GM19455 (cell line): ENCODE results near the gene ETV1.
"Not testable (repeated sequence)": the region's sequence is repeated elsewhere in the genome, so short reads cannot be mapped to it uniquely, and the experiment has no call there.

Experiments
- ATAC-seq: cut with Tn5 transposase; IDR thresholded peaks from one replicate; pipeline ENCODE4 v1.9.1; 2021; ENCODE audit not compliant: unreplicated experiment

Gene ETV1

DNA sequence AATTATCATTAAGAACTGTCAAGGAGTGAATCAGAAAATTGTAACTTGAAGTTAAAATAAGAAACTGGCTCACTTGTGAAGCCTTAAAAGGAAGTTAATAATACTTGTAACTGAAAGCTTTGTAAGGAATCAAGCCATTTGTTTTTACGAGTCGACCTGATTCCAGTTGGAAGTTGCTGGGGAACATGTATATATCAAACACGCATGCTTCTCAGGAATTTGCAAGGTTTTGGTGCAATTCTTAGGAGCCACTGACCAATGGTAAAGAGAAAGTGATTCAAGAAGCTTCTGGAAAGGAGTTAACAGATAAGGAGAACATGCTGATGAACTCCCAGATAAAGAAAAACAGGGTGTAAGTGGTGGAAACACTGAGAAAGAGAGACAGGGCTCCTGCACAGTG, 56.4 kb downstream of the ETV1 start:
- ATAC-seq: no peak

GRCh38 chr7:13932131-13932530, 57.3 kb downstream of the ETV1 start:
- ATAC-seq: no peak

GRCh38 chr7:13921062-13921461, 68.4 kb downstream of the ETV1 start:
- no peak for ATAC-seq

- no peak for ATAC-seq
Measured at GRCh38 chr7:13920053-13920697, 69.3 kb downstream of the ETV1 start.

DNA sequence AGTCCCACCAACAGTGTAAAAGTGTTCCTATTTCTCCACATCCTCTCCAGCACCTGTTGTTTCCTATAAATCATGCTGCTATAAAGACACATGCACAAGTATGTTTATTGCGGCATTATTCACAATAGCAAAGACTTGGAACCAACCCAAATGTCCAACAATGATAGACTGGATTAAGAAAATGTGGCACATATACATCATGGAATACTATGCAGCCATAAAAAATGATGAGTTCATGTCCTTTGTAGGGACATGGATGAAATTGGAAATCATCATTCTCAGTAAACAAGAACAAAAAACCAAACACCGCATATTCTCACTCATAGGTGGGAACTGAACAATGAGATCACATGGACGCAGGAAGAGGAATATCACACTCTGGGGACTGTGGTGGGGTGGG, 71.1 kb downstream of the ETV1 start:
- ATAC-seq: not testable (repeated sequence)

- ATAC-seq: not testable (repeated sequence)
Measured at GRCh38 chr7:13917103-13917502, 72.4 kb downstream of the ETV1 start.

- no peak for ATAC-seq
Measured at GRCh38 chr7:13915891-13916290, 73.6 kb downstream of the ETV1 start.

DNA sequence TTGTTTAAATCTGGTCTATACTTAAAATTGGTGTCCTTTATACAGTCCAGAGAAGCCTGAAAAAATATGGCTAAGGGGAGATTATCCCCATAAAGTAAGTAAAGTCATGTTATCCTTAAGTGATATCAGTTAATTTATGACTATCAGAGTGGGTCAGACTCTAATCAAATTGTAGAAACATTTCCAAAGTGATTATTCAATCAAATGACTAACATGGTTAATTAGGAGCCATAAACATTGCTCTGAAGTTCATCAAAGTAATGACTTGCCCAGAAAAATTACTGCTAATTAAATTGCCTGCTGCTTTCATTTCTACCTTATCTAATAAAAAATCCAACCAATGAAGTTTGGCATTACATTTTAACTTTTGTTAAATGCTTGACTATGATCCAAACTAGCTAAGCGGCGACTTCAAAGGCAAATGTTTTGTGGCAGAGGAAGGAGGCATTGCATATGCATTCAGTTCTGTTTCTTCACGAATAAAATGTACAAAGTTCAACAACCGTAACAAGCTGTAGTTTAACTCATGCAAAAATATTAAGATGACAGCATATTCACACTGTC, 76.7 kb downstream of the ETV1 start:
- ATAC-seq: no peak

- ATAC-seq: no peak
Measured at GRCh38 chr7:13911909-13912308, 77.6 kb downstream of the ETV1 start.

DNA sequence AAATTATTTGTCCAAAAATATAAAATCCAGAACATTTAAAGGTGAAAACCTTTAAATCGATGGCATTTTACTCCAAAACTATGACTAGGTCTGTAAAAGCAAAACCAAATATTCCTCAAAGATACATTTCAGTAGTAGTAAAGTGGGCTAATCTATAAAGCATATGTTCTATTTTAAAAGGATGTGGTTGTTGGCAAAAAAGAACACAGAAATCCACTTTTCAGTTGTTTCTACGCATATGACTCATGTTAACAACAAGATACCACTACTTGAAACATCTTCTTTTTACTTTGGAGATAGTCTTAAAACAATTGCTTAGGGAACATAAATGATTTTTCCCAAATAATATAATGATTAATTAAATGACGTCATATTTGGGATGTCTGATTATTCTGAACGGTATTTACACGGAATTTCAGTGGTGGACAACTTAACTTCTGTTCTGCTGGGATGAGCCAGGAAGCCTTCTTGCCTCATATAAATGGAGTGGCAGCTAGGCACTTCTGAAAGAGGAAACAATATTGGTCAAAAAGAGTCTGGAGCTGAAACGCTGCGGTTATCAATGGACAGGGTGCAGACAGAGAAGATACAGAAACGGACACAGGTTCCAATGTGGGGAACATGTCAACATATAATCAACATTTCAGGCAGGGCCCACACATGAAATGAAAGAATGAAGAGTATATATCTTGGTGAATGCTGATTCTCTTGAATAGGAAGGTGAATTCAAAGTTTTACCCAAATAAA, 78.5 kb downstream of the ETV1 start:
- no peak for ATAC-seq

DNA sequence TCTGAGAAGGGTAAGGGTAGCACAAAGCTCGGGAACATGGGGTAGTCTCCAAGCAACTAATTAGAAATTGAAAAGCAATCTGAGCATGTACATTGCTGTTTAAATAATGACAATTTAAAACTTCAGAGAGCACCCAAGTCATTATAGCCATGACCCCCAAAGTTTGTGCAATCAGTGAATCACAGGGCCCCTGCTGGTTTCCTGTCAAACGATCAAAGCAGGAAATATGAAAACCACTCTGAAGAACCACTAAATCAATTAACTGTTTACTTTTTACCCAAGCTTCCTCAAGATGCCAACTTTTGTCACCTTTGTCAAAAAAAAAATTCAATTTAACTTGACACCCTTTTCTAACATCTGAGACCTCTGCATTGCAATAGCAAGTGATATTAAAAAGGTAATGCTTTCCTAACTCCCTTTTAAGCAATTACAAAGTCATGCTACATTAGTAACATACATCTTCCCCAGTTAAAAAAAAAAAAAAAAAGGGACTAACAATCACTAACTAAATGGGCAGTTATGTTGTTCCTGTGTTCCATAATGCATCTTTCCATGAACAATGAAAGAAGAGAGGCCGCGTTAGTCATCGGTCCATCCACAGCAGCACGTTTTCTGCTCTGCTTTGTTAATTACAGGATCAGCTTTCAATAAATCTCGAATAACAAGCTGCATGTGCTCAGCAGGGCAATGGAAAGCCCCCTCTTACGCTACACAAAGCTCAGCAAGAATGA, 80.6 kb downstream of the ETV1 start:
- ATAC-seq: no peak

GRCh38 chr7:13907831-13908230, 81.6 kb downstream of the ETV1 start:
- no peak for ATAC-seq

DNA sequence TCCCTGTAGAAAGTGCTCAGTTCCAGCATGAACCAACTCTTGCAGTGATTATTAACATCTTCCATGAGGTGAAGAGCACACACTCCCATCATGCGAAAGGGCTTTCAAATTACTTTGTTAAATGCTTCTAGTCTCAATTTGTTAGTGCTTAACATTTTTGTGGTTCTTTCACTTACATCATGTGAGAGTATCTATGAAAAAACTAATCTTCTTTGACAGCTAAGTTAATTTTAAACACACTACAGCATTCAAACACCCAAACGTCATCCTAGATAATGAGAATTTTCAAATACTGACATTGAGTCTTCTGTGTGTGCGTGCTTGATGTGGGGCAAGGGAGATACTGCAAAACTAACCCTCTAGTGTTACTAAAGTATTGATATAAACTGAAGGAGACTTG, 84.8 kb downstream of the ETV1 start:
- ATAC-seq: no peak

DNA sequence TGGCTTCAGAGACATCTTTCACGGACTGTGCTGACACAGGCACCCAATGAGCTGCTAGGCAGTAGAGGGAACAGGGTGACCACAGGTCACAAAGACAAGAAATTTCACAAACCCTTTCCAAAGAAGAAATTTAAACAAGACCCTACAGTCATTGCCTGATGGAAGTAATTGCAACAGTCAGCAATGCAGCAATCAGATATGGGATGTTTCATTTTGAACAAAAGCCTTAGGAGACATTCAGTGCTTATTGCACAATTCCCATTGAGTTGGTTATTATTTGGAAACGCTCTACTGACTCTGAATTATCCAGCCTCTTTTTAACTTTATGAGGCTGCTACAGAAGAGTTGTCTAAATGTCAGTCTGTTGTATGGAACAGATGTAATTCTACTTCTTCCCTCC, 85.5 kb downstream of the ETV1 start:
- ATAC-seq: no peak

DNA sequence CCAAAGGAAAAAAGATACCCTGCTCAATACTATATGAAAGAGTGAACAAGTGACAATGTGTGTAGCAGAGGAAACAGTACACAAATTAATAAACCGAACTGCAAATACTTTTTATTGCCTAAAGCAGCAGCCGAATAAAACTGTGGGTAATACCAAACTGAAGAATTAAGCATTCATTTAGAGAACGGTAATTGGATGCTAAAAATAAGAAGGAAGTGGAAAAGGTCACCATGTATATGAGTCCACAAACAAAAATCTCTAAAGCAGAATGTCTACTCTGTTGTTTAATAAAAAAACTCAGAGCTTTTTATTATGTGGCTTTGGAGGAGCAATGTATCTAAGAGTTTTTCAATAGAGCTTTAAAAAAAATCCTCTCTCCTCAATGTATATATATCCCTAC, 87.9 kb downstream of the ETV1 start:
- no peak for ATAC-seq

DNA sequence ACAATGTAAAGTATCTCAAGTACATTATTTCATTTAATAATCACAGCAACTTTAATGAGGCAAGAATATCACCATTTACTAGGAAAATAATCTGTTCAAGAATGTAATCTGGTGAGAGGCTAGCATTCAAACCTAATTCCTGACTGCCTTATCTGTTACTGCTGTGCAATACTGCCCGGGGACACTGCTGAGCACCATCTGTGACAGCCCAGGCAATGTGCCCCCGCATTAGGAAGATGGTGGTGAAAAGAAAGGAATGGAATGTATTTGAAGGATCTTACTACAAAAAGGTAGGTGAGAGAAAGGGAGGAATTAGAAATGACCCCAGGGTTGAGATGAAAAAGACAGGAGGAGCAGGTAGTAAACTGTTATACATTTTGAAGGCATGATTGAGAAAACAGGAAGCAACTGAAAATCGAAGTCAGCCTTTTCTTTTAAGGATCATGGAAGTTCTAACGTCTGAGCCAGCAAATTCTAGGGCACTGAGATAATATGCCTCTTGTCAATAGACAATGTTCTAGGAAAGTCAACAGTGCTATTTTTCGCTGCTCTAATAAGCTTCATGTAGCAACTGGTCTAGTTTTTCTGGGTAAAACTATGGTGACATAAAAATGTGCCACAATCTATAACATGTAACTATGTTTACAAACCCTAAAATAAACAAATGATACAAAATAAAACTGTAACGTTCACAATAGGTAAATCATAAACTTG, 90.4 kb downstream of the ETV1 start:
- ATAC-seq: no peak

DNA sequence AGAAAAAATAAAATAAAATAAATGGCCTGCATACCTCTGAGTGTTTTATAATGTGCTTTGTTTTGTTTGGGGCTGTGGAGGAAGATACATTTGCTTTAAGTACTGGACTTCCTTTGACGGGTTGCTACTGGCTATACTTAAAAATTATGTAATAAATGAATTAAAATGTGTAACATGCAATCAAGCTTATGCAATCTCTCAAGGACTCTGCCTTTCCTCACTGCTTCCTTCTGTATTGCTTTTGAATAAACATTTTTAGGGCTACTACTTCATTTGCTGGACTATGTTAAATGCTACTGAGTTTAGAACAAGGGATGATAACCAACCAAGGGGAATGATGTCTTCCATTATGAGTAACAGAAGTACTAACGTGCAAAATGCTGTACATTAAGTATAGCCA, 91.6 kb downstream of the ETV1 start:
- ATAC-seq: no peak

- ATAC-seq: no peak
Measured at GRCh38 chr7:13894954-13895353, 94.5 kb downstream of the ETV1 start.

DNA sequence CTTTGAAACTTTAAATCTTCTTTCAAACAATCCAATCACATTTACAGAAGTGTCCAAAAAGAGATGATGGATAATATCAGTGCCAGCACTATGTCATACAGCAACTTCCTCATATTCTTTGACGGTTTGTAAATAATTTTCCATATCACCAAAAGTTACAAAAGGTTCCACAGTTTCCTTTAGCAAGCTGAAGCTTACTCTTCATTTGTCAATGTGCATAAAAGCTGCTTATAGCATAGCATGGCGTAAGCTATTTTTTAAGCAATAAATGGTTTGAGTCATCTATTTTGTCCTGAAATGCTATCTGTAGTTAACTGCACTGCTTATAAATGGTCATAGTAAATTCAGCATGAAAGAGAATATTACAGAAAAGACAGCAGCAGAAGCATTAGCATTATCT, 95.1 kb downstream of the ETV1 start:
- ATAC-seq: no peak

DNA sequence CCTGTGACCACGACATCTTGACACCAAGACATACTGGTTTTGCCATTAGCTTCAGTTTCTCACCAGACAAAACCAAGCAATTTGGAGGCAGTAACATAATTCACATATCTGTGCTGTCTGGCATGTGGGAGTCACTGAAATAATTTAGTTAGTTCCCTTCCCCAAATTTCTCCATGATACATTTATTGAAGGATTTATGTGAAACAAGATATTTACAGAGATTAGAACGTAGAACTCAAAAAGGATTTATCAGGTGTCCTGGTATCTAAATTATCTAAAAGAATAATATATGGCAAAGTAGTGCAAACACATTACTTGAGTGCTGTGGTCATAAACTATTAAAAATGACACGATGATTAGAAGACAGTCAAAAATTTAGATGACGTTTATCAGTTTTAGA, 98.7 kb downstream of the ETV1 start:
- no peak for ATAC-seq

- no peak for ATAC-seq
Measured at GRCh38 chr7:13886356-13886755, 103.1 kb downstream of the ETV1 start.
